Fibroblast of the aortic adventitia (primary cell): ENCODE data around the gene CCL18. TPM values are rescaled to one million over a fixed set of nuclear protein-coding genes. Genes with fewer than 3 reads are reported as not detected.
"Not testable (repeated sequence)": the region's sequence is repeated elsewhere in the genome, so short reads cannot be mapped to it uniquely, and the experiment has no call there.

Source experiments
- DNase-seq: peaks from one replicate; pipeline ENCODE4 v3.0.0-alpha.2; 2010; ENCODE audit warnings: low read depth
- H3K4me3 ChIP-seq: 2 replicates; pipeline ENCODE4 v1.5.1; 2011; ENCODE audit warnings: low read depth, mild to moderate bottlenecking, control low read depth, low read length, moderate library complexity
- total RNA-seq: library from RNA; depleted of rRNA; stranded (reverse); fragments of >200 nt; gene quantifications from 2 replicates; pipeline ENCODE4 v1.2.3, GENCODE V29; 2012; ENCODE audit warnings: low replicate concordance
- TF ChIP-seq, protein P1 (sequence below): IDR thresholded peaks from 2 replicates; pipeline ENCODE4 v1.5.1; 2011; ENCODE audit warnings: mild to moderate bottlenecking, low read length, control low read depth, inconsistent platforms; ENCODE audit not compliant: insufficient read depth

The CCL18 gene
- total RNA-seq, 1 donor = not detected

DNA sequence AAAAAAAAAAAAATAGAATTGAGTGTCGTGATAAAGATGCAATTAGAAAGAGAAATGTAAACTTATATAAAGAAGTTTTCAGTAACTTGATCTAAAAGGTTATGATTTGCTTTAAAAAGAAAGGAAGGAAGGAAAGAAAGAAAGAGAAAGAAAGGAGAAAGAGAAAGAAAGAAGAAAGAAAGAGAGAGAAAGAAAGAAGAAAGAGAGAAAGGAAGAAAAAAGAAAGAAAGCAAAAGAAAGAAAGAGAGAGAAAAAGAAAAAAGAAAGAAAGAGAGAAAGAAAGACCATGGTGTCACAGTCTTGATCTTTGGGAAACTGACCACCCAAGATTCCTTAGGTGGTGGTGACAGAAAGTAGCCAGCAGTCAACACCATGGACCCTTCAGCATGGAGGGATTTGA is 30.2 kb downstream of the CCL18 start:
- DNase-seq = no peak
- TF ChIP-seq, protein P1, sequence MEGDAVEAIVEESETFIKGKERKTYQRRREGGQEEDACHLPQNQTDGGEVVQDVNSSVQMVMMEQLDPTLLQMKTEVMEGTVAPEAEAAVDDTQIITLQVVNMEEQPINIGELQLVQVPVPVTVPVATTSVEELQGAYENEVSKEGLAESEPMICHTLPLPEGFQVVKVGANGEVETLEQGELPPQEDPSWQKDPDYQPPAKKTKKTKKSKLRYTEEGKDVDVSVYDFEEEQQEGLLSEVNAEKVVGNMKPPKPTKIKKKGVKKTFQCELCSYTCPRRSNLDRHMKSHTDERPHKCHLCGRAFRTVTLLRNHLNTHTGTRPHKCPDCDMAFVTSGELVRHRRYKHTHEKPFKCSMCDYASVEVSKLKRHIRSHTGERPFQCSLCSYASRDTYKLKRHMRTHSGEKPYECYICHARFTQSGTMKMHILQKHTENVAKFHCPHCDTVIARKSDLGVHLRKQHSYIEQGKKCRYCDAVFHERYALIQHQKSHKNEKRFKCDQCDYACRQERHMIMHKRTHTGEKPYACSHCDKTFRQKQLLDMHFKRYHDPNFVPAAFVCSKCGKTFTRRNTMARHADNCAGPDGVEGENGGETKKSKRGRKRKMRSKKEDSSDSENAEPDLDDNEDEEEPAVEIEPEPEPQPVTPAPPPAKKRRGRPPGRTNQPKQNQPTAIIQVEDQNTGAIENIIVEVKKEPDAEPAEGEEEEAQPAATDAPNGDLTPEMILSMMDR = no peak
- H3K4me3 ChIP-seq = no peak overlapping the region

- DNase-seq = no peak
- TF ChIP-seq, protein P1 = no peak
- H3K4me3 ChIP-seq = no peak overlapping the region
Measured at GRCh38 chr17:36094746-36095145, 30.7 kb downstream of the CCL18 start.

DNA sequence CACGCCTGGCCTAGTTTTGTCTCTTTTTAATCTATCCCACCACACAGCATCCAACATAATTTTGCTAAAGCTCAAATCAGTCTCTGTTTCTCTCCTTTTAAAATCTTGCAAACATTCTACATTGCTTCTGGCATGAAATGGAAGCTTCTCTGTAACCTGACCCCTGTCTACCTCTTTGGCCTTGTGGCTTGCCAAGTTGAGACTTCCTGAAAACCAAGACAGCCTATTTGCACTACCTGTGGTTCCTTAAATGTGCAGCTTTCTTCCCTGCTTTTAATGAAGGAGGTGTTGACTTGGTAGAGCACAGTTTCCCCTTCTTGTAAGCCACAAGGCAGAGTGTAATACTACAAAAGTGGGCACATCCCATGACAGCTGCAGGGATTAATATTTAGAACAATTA is 31.9 kb downstream of the CCL18 start:
- TF ChIP-seq, protein P1 = no peak
- H3K4me3 ChIP-seq = no peak overlapping the region
- DNase-seq = no peak

GRCh38 chr17:36099004-36099403 is 34.9 kb downstream of the CCL18 start:
- not testable (repeated sequence) for H3K4me3 ChIP-seq, DNase-seq

- not testable (repeated sequence) for DNase-seq, H3K4me3 ChIP-seq
Measured at GRCh38 chr17:36103401-36103975, 39.4 kb downstream of the CCL18 start, which contains the start of gene CCL4. Gene CCL4 (plus strand): TSS chr17:36103827. CDS start chr17:36103906, 79 bp downstream.

- not testable (repeated sequence) for H3K4me3 ChIP-seq, DNase-seq
Measured at GRCh38 chr17:36104246-36104645, 40.2 kb downstream of the CCL18 start.

GRCh38 chr17:36104701-36105181 is 40.7 kb downstream of the CCL18 start:
- TF ChIP-seq, protein P1 = no peak
- no peak for DNase-seq
- H3K4me3 ChIP-seq = no peak overlapping the region

- no peak for DNase-seq
- H3K4me3 ChIP-seq = no peak overlapping the region
- TF ChIP-seq, protein P1 = no peak
Measured at GRCh38 chr17:36105781-36106492, 41.9 kb downstream of the CCL18 start.
